ENCODE data around the gene ABHD8. TPM values are rescaled to one million over a fixed set of nuclear protein-coding genes. Genes with fewer than 3 reads are reported as not detected.

ABHD8 gene
- total and polyA plus RNA-seq, 11 donors, result 7.4 to 21.8 (median 11.6) TPM

DNA sequence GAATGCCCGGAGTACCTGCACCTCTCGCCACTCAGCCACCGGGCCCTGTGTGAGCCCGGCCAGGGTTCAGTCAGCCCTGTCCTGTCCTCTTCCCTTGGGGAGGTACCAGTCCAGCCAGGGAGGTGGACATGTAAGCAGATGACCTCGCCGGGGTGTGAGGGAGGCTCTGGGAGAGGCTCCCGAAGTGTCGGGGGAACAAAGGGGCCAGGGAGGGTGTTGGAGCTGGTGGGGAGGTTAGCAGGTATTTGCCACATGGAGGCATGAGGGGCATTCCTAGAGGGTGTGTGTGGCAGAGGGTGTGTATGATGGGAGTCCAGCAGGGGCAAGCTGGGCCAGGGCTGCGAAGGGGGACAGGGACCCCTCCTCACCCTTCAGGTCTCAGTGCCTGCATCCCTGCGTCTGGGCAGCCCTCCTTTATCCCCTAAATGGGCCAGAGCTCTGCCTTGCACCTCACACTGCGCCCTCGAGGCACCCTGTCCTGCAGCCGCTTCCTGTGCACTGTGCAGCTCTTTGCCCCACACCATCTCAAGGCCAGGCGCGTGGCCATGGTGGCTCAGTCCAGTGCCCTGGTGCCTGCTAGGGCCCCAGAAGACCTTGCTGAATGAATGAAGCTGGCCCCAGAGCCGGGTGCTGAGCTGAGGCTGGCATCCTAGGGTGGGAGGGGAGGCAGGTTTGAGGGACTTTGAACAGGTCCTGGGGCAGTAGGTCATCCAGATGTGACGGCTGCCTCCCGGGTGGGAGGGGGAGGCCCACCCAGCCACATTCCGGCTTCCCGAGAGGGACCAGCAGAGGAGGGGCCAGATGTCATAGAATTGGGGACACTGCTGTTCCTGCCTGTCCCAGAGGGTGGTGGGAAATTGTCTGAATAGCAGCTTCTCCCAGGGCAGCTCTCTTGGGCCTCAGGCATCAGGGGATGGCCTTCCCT, 9.2 kb upstream of the ABHD8 start:
- no peaks in the 10 kb centered on the region for H3K27me3 ChIP-seq
- H3K27ac ChIP-seq, result no peak overlapping the region
- no peak overlapping the region for H3K4me3 ChIP-seq
- no peak for DNase-seq
- no peak for TF ChIP-seq POLR2A (IDR thresholded peaks at IDR 0.05)
- TF ChIP-seq, protein P1, sequence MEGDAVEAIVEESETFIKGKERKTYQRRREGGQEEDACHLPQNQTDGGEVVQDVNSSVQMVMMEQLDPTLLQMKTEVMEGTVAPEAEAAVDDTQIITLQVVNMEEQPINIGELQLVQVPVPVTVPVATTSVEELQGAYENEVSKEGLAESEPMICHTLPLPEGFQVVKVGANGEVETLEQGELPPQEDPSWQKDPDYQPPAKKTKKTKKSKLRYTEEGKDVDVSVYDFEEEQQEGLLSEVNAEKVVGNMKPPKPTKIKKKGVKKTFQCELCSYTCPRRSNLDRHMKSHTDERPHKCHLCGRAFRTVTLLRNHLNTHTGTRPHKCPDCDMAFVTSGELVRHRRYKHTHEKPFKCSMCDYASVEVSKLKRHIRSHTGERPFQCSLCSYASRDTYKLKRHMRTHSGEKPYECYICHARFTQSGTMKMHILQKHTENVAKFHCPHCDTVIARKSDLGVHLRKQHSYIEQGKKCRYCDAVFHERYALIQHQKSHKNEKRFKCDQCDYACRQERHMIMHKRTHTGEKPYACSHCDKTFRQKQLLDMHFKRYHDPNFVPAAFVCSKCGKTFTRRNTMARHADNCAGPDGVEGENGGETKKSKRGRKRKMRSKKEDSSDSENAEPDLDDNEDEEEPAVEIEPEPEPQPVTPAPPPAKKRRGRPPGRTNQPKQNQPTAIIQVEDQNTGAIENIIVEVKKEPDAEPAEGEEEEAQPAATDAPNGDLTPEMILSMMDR (IDR thresholded peaks at IDR 0.05), result no peak
- H3K4me1 ChIP-seq, result peaks cover 0 to 31% (median 19%) of the 10 kb centered on the region in 12 donors
- no peaks in the 10 kb centered on the region for H3K9me3 ChIP-seq
- H3K36me3 ChIP-seq, result peaks cover 0 to 37% (median 33%) of the 10 kb centered on the region in 9 donors
- 84 to 87% (median 86%) methylated on average over 18 to 20 of the region's 20 CpGs for WGBS, 4 donors
- no peak for ATAC-seq
- intact Hi-C loops (cut with DNase I), result no loop called here

DNA sequence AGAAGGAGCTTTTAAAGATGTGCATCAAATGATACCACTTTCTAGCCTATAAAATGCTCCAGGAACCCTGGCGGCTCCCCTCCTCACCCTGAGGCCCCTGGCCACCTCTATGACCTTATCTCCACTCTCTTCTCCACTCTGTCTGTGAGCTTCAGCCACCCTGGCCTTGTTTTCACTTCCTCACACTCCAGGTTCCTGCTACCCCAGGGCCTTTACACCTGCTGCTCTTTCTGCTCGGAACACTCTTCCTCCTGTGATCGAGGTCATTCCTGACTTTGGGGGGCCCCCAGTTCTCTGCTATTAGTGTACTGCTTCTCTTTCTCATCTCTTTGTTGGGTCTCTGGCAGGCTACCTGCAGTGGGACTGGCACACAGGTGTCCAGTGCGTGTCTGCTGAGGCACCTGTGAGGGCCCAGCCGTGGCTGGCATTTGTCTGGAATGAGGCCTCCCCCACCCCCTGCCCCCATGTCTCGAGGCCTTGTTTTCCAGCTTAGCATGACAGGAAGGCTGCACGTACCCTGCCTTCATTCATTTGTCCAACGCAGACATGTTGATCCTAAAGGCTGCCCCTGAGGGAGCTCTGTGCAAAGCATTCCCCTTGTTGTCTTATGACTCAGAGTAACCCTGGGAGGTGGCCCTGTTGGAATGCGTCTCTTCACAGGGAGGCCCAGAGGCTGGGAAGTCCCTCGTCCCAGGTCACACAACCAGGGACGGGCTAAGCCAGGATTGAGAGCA, 8.4 kb upstream of the ABHD8 start:
- H3K27ac ChIP-seq, result no peak overlapping the region
- no peak overlapping the region for H3K4me3 ChIP-seq
- DNase-seq (no peak), ATAC-seq (no peak)
- intact Hi-C loops (cut with DNase I), result loop anchor here in 1 of 10 donors (2.0 kb wide), 1 partner anchor 21 kb away; no protein-coding TSS in a partner anchor
- H3K27me3 ChIP-seq, result no peaks in the 10 kb centered on the region
- no peaks in the 10 kb centered on the region for H3K9me3 ChIP-seq
- no peak for TF ChIP-seq POLR2A (IDR thresholded peaks at IDR 0.05)
- peaks cover 0 to 39% (median 23%) of the 10 kb centered on the region in 12 donors for H3K4me1 ChIP-seq
- H3K36me3 ChIP-seq, result peaks cover 0 to 32% (median 29%) of the 10 kb centered on the region in 9 donors
- WGBS, 4 donors, result 58 to 77% (median 72%) methylated on average over 10 to 11 of the region's 11 CpGs

DNA sequence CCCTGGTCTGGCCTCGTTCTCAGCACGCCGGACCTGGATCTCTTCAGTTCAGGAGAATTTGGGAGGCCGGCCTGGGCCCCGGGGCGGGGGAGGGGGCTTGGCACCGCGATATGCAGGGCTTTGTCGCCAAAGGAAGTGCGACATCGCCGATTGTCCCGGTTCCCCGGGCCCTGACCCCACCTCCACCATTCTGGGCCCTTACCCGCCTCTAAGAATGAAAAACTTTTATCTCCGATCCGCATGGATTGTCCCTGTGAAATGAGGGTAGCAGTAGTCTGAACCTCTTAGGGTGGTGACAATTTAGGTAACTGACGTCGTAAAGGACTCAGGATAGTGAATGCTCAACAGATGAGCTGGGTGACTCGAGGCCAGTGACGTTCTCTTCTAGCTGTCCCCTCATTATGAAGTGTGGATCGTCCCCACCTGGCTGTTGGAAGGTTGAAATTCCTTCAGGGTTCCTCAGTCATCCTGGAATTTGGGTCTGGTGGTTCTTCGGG, 6.8 kb upstream of the ABHD8 start:
- no peak for ATAC-seq
- DNase-seq, result no peak
- peak overlapping the region; percentile 58 to 98 (median 84) for H3K4me3 ChIP-seq
- H3K36me3 ChIP-seq, result peaks cover 0 to 18% (median 14%) of the 10 kb centered on the region in 9 donors
- TF ChIP-seq, protein P1 (IDR thresholded peaks at IDR 0.05), result no peak
- TF ChIP-seq POLR2A (IDR thresholded peaks at IDR 0.05), result no peak
- H3K9me3 ChIP-seq, result no peaks in the 10 kb centered on the region
- H3K27me3 ChIP-seq, result no peaks in the 10 kb centered on the region
- H3K27ac ChIP-seq, result peak overlapping the region in 11 of 12 donors; percentile 29 to 84 (median 76)
- WGBS, 4 donors, result 6 to 7% (median 6%) methylated on average over 14 to 23 of the region's 23 CpGs
- peaks cover 0 to 47% (median 32%) of the 10 kb centered on the region in 12 donors for H3K4me1 ChIP-seq
- intact Hi-C loops (cut with DNase I), result loop anchor here in 2 of 10 donors (2.0 kb wide), 2 partner anchors 23 to 25 kb away; partner anchors contain the start of gene ANO8 (in 1 of the 2)

- no peaks in the 10 kb centered on the region for H3K9me3 ChIP-seq
- H3K27me3 ChIP-seq, result no peaks in the 10 kb centered on the region
- DNase-seq (peak; percentile 98 to 100 (median 100)), ATAC-seq (peak; percentile 87 to 94 (median 93))
- H3K4me3 ChIP-seq, result peak within 1 kb of the TSS; percentile 58 to 98 (median 84)
- peaks cover 0 to 13% (median 8%) of the 10 kb centered on the region in 9 donors for H3K36me3 ChIP-seq
- intact Hi-C loops (cut with DNase I), result loop anchor here in 1 of 10 donors (2.0 kb wide), 1 partner anchor 25 kb away; the partner anchor contains the start of gene ANO8
- WGBS, 4 donors, result 0 to 1% (median 0%) methylated on average over 28 to 46 of the region's 46 CpGs
- H3K27ac ChIP-seq, result peak within 1 kb of the TSS in 11 of 12 donors; percentile 51 to 84 (median 76)
- peaks cover 3 to 54% (median 36%) of the 10 kb centered on the region in 12 donors for H3K4me1 ChIP-seq
- TF ChIP-seq POLR2A (IDR thresholded peaks at IDR 0.05), result peak in 1 of 2 donors; percentile 55
- TF ChIP-seq, protein P1 (IDR thresholded peaks at IDR 0.05), result no peak
These were observed 6.2 kb upstream of the ABHD8 start, which contains the start of gene DDA1 for GRCh38 chr19:17309198-17309964. Gene DDA1, plus strand, starts transcription at chr19:17309563. Its CDS starts 92 bp downstream, at chr19:17309655.

All from heart left ventricle (tissue), 16 donors.